Retinal pigment epithelial cell (primary cell): ENCODE data around the gene VRK3.

Experiments
- DNase-seq: peaks from one replicate; pipeline ENCODE4 v3.0.0-alpha.2; 2010; ENCODE audit warnings: low read depth
- H3K4me3 ChIP-seq: 2 replicates; pipeline ENCODE4 v1.5.1; 2011; ENCODE audit warnings: mild to moderate bottlenecking, low read length, control low read depth, moderate library complexity
- CTCF ChIP-seq: conservative IDR thresholded peaks from 2 replicates; pipeline ENCODE4 v1.5.1; 2011; ENCODE audit warnings: low read depth, low read length, control low read depth, inconsistent platforms

VRK3 gene

DNA sequence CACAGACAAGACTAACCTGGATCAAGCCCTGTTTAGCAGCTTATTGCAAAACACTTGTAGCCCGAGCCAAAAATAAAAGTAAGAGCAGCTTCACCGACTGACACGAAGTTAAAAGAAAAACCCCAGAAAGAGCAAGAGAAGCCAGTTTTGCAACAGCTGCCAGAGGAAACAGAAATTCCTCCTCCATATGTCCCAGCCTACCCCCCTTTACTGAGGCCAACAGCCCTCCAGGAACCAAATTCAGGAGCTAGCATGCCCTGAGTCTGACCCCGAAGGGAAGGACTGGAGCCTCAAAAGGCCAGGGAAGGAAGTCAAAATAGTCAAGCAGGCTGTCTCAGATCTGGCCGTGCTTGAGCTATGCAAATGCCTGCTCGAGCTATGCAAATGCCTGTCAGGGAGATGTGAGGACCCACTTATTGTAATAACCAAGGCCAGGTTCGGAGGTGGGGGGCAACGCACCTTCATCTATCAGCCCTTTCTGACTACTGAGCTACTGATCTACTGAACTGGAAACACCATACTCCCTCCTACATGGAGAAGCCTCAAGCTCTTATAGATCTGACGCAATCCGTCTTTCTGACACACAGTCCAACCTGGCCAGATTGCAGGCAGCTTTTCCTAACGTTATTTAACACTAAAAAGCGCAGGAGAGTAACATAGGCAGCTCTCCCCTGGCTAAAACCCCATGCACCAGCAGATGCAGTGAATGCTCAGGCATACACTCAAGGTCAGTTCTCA is 70.9 kb downstream of the VRK3 start:
- no peak for DNase-seq
- no peak for TF ChIP-seq CTCF
- H3K4me3 ChIP-seq = no peak overlapping the region

DNA sequence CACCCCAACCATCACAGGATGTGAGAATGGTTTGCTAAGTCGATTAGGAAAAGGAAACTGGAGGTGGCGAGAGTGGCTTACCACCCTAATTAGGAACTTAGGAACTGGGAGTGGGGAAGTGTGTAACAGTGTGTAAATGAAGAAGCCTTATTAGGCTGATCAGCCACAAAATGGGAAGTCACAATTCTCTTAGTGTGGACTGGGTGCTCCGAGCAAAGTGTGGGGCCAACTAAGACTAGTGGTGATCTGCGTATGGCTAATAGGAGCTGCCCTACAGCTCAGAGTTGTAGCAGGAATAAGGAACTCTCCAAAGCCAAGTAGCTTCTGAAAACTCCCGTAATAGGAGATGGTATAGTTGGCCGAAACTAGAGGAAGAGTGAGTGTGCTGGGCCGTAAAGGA is 71.8 kb downstream of the VRK3 start:
- no peak for DNase-seq
- no peak for TF ChIP-seq CTCF
- no peak overlapping the region for H3K4me3 ChIP-seq

- no peak for DNase-seq
- TF ChIP-seq CTCF = no peak
Measured at GRCh38 chr19:49952906-49953305, 72.3 kb downstream of the VRK3 start.

GRCh38 chr19:49952479-49952836 is 72.7 kb downstream of the VRK3 start:
- TF ChIP-seq CTCF = no peak
- no peak for DNase-seq
- H3K4me3 ChIP-seq = no peak overlapping the region

More at GRCh38 chr19:49952906-49953305, 72.3 kb downstream of the VRK3 start:
- H3K4me3 ChIP-seq = no peak overlapping the region

DNA sequence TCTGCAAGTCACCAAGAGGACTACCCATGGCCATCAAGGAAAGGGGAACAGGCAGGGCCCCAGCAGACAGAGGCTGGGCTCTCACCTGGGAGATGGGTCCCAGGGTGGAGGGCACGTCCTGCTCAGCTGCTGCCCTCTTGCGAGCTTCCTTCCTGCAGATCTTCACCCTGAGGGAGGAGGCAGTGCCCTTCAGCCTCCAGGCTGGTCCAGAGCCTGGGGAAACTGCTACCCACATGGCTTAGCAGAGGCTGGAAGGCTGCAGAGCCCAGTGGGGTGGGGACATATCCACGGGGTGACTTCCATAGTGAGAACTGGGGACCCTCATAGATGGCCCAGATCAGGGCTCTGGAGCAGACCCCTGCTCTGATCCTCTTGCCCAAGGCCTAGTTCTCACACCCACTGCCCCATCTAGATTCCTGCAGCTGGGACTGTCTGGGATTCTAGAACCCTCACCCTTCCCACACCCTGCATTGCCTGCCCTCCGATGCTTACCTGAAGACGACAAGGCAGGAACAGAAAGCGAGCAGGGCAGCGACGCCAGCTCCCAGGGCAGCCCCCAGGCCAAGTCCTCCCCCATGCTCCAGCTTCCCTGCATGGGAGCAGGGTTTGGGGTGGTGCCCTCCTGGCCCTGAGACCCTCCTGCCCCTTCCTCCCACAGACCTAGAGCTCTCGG is 73.2 kb downstream of the VRK3 start:
- no peak for TF ChIP-seq CTCF
- no peak overlapping the region for H3K4me3 ChIP-seq
- no peak for DNase-seq

GRCh38 chr19:49950956-49951526 is 74.1 kb downstream of the VRK3 start:
- H3K4me3 ChIP-seq = no peak overlapping the region
- DNase-seq = no peak
- TF ChIP-seq CTCF = no peak

DNA sequence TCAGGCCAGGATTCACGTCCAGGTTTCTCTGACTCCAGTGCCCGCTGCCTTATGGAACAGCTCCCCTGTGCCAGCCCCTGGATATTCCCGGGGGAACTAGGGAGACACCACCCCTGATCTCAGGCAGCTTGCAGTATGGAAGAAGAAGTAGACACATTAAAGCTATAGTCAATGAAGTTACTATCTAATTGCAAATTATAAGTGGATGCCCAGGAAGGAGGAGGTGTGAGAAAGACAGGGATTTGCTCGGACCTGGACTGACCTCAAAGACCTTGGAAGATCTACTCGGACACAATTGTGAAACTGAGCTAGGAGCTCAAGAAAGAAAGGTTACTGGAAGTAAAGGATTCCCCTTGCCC is 74.6 kb downstream of the VRK3 start:
- no peak for TF ChIP-seq CTCF
- DNase-seq = no peak
- no peak overlapping the region for H3K4me3 ChIP-seq
